ENCODE results near the gene SMIM33.
"Not testable (repeated sequence)": the region's sequence is repeated elsewhere in the genome, so short reads cannot be mapped to it uniquely, and the experiment has no call there.

The SMIM33 gene

DNA sequence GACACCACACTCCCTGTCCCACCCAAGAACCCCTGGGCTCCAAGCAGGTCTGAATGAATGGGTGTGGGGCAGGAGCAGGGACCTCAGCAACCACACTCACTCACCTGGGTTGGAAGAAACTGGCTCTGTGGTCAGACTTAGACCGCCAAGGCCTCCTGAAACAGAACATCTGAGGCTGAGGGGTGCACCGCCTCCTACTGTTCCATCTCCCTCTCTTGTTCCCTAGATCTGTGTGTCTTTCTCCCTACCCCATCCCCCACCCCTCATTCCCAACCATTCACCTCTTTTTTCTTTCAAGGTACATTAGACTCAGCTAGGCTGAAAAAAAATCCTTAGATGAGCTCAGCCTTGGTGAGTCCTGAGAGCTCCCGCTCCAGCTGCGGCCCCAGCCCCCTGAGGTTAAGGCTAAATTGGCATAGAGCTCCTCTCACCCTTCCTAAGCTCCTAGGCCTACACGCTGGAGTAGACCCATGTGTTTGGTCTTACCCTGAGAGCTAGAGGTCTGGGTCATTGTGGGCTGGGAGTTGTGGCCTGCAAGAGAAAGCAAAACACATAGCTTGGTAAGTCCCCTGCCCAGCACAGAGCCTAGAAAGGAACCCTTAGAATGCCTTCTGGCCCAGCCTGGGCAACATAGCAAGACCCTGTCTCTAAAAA is 13.0 kb upstream of the SMIM33 start:
- no peak for FAIRE-seq

DNA sequence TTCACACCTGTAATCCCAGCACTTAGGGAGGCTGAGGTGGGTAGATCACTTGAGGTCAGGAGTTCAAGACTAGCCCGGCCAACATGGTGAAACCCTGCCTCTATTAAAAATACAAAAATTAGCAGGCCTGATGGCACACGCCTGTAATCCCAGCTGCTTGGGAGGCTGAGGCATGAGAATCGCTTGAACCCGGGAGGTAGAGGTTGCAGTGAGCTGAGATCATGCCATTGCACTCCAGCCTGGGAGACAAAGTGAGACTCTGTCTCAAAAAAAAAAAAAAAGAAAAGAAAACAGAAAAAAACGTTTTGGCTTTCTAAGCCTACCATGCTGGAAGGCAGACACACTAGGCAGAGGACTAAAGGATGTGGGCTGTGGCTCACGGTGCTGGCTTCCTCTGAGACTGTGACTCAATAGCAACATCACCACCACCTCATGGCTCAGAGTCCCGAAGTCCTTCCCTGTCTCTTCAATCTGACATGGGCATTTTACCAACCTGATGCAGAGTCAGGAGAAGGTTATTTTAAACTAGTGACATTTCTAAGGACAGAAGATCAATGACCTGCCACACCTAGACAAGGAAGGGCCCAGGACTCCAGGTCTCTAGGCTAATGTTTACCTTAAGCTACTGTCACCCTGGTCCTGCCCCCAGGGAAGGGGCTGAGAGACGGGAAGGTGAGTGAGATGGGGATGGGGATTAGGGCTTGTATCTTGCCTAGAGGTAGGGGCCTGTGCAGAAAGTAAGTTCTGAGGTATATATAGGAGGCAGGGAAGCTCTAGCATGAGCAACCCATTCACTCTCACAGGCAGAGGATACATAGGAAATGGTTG is 12.0 kb upstream of the SMIM33 start:
- no peak for FAIRE-seq

DNA sequence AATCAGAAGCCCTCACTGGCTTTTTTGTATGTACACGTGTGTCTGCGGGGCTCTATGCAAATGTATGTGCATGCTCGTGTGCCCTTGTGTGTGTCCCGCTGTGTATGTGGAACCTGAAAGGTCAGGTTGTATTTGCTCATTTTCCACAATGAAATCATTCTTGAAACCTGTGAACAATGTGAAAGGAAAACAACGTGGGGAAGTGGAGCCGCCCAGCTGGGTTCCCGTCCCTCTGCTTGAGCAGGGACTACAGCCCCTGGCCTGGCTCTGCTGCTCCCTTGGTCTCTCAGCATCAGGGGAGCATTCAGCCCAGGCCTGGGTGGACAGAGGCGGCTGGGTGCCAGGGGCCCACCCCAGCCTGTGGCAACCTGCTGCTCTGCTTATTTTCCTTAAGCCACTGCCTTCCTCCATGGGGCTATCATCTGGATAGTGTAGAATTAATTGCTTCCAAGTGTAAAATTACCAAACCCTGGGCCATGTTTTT is 11.3 kb upstream of the SMIM33 start:
- FAIRE-seq, result no peak

DNA sequence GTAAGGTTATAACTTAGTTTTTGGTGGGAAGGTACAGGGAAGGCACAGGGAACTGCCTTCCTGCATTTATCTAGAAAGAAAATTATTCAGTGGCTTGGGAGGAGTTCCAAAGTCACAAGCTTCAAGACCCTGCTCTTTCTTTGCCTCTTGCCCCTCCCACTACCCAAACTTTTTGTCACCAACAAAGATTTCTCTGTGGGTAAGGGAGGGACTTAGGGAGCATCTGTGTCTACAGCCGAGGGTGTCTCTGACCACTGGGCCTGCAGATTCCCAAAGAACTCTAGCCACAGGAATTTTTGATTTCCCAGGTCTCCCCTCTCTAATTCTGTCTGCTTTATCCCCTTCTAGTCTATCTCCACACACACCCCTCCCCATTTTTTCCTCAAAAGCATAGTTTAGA is 10.3 kb upstream of the SMIM33 start:
- FAIRE-seq, result no peak

DNA sequence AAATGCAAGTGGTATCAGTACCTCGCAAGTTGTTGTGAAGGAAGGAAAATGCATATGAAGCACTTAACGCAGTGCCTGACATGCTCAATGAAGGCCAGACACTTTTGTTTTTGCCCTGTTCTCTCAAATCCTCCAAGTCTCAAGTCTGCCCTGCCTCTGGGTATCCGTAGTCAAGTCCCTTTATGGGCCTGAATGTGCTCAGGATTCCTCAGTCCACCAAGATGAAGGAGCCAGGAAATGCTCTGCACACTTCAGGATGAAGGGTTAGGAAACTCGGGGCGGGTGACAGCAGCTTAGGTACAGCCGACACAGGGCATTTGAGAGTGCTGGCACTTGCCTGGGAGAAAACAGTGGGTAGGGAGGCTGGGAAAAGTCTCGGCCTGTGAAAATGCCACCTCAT is 9.6 kb upstream of the SMIM33 start:
- no peak for FAIRE-seq

DNA sequence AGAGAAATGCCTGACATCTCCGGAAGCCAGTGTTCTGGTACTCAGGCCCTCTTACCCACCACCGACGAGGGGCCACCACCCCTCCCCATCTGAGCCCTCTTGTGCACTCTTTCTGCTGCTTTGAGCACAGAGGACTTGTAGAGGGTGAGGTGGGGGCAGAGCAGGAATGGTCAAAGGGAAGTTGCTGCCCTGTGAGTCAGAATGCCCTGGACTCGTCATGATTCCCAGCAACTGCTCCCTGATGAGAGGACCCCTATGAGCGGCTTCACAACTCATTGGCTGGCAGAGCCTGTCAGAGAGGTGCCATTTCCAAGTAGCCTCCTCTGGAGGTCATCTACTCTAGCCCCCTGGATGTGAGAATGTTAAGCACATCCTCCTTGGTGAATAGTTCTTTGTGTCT is 9.1 kb upstream of the SMIM33 start:
- no peak for FAIRE-seq

DNA sequence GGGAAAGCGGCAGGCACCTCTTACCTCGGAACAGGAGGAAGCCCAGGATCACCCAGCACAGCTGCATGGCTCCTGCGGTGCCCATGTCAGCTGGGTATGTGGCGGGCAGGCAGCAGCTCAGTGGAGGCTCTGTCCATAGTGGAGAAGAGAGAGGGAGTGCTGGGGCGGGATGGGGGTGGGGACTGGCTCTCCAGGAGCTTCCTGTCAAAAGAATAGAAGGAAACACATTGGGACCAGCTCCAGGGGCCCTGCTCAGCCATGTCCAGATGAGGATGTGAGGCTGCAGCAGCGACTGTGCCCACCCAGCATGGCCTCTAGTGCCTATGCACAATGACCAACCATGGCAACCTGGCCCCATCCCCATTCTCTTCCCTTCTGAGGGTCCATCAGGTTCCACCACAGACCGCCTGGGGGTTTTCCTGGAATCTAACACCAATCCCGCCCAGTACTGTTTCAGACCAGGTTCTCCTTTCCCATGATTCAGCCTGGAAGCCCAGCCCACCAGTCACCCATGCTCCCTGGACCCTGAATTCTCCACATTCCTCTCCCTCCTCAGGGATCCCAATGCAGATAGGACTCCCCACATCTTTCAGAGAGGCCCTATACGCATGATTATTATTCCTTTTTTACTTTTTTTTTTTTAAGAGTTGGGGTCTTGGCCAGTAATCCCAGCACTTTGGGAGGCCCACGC is 8.1 kb upstream of the SMIM33 start, which contains the start of gene ECSCR:
Gene ECSCR (minus strand): TSS at position 158 of the 691 bp plus-strand sequence. CDS start 73 bp downstream, at position 85.
- FAIRE-seq, result no peak

DNA sequence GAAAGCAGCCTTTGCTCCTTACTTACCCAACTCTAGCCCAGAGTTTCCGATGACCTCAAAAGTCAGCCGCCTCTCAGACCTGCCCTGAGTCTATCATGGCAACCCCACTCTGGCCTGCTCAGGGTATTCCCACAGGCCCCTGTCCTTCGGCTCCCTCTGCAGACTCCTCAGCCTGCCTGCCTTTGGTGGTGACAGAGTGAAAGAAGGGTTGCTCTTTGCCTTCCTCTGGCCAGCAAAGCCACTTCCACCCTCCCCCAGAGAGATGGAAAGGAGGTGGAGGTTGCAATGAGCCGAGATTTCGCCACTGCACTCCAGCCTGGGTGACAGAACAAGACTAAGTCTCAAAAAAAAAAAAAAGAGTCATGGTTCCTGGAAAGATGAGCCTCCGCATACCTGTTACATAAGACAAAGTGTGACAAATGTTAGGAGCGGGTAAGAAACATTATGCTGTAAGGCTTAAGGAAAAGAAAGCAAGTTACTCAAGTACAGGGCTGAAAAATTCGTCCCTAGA is 2.3 kb upstream of the SMIM33 start:
- no peak for FAIRE-seq

DNA sequence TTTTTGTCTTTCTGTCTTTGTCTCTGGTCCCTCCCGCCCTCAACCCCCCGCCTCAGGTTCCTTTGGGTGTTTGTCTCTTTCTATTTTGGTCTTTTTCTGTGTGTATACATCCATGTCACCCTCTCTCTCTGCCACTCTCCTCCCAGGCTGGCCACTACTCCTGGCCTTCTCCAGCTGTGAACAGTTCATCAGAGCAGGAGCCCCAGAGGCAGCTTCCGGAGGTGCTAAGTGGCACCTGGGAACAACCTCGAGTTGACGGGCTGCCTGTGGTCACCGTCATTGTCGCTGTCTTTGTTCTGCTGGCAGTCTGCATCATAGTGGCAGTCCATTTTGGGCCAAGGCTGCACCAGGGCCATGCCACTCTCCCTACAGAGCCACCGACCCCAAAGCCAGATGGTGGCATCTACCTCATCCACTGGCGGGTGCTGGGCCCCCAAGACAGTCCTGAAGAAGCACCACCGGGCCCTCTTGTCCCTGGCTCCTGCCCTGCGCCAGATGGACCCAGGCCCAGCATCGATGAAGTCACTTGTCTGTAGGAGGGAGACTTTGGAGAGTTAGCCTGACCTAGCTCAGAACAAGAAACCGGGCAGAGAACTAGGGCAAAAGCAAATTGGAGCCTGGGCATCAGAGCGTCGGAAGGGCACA is 1.7 kb downstream of the SMIM33 start:
- FAIRE-seq, result no peak

DNA sequence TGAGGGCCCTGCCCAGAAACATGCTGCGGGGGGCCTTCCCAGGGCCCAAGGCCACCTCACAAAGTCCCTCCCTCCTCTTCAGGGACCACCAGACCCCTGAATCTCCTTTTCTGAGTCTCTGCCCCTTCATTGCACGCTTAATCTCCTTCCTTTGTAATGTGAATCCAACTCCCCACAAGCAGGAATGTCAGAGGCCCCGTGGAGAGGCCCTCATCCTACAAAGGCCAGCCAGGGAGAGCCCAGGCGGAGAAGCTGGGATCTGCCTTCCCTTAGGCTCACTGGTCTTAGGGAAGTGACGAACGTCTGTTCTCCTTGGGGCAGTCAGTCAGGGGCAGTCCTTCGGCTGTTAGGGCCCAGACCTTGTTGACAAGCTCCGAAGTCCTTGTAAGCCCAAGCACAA is 2.3 kb downstream of the SMIM33 start:
- FAIRE-seq, result no peak

DNA sequence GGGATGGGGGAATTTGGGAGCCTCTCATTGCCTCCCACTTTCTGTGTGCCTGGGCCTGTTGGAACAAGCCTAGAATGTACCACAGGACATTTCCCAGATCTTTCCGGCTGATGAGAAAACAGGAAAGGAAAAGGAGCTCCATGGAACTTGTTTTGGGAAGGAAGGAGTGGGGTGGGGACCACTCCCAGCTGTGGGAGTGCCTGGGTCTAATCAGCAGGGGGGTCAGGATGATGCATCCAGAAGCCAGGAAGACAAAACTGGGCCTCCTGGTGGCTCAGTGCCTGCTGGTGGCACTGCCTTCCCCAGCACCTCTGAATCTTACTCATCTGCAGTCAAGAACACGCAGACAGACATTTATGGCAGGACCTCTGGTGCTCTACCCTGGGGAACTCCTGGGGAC is 2.8 kb downstream of the SMIM33 start:
- no peak for FAIRE-seq

DNA sequence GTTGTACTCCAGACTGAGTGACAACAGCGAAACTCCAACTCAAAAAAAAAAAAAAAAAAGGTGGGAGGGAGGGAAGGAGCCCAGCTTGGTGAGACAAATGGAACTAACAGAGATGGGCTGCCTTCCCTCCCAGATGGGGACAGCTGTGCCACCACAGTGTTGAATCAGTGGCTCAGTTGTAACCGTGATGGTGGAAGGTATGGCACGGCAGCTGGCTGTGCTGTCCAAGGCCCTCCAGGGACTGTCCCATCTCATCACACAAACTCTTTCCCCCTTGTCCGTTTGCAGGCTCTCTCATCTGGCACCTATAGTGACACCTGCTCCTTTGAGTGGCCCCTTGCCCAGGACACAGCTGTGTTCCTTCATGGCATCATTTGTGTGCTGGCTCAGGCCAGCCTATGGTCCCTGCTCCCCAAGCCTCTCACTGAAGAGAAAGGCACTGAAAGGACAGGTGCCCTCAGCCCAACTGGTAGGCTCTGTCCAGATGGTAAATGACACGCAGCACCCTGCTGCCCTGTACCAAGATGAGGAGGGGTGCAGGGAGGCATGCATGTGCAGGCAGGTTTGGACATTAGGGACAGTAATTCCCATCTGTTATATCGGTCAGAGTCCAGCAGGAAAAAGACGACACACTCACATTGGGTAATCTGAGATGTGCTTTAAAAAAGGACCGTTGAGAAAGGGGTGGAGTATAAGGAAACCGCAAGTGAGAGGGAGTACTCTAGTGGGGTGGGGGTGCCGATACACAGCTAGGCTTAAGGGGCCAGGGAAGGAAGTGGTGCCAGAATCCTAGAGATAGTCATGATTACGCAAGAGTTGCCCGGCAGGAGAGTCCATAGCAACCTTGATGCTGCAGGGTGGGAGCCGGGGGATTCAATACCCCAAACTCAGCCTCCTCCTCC is 4.3 kb downstream of the SMIM33 start:
- FAIRE-seq, result no peak

DNA sequence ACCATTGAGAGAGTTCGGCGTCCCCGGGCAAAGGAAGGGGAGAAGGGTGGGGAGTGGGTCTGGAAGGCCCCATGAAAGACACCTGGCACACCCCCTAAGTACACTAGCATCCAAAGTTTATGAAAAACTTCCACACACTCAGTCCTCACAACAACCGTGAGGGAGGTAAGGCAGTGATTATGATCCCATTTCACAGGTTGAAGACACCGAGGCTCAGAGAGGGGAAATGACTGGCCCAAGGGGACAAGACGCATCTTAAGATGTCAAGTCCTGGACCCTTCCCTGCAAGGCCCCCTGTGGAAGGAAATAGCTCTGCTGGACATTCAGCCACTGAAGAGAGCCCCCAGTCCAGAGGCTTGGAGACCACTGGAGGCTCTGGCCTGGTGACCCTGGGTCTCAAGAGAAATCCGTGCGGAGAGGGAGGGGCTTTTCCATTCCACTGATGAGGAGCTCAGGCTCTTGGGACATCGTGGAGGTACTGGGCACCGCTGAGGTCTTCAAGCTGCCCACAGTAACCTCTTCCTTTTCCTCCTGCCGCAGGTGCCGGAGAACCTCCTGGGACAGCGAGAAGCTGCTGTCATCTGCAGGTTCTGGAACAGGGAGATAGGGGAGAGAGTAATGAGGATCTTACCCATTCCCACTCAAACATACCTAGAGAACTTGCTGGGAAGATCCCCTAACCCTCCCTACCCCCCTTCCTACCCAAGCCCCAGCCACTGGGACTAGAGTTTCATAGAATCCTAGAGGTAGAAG is 5.2 kb downstream of the SMIM33 start:
- FAIRE-seq, result no peak

DNA sequence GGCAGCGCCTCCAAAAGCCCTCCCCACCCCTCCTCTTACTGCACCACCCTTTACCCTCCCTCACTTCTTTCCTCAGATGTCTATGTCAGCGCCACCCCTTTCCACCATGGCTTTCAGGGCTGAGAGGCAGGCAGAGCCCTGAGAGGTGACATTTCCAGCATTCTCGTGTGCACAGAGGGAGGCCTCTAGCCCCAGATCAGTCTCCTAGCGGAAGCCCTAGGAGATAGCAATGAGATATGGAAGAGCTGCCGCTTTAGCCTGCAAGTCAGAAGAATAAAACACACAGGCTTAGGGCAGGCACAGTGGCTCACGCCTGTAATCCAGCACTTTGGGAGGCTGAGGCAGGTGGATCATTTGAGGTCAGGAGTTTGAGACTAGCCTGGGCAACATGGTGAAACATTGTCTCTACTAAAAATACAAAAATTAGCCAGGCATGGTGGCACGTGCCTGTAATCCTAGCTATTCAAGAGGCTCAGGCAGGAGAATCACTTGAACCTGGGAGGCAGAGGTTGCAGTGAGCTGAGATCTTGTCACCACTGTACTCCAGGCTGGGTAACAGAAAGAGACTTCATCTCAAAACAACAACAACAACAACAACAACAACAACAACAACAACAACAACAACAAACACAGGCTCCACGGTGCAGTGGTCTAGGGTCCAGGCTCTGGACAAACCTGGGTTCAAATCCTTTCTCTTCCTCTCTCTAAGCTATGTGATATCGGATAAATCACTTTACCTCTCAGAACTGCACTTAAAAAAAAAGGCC is 8.0 kb downstream of the SMIM33 start:
- not testable (repeated sequence) for FAIRE-seq

DNA sequence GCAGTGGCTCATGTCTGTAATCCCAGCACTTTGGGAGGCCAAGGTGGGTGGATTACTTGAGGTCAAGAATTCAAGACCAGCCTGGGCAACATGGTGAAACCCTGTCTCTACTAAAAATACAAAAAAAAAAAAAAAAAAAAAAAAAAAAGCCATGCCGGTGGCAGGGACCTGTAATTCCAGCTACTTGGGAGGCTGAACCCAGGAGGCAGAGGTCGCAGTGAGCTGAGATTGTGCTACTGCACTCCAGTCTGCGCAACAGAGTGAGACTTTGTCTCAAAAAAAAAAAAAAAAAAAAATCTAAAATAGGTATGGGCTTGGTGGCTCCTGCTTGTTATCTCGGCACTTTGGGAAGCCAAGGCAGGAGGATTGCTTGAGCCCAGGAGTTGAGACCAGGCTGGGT is 8.9 kb downstream of the SMIM33 start:
- not testable (repeated sequence) for FAIRE-seq

DNA sequence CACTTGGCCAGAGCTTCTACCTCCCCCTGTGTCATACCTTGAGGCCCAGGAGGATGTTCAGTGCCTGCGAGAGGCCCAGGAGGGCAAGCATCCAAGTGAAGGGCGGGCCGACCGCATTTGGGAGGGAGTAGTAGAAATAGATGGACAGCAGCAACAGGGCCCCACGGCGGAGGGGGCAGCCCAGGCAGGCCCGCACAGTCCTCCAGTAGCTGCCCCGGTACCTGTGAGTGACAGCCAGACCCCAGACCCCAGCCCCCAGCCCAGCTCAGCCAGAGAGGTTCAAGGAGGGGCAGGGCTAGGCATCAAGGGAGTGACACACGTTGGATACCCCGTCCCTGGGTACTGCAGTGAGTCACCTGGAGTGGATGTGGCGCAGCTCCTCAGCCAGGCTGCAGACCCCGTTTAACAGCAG is 10.3 kb downstream of the SMIM33 start:
- no peak for FAIRE-seq

DNA sequence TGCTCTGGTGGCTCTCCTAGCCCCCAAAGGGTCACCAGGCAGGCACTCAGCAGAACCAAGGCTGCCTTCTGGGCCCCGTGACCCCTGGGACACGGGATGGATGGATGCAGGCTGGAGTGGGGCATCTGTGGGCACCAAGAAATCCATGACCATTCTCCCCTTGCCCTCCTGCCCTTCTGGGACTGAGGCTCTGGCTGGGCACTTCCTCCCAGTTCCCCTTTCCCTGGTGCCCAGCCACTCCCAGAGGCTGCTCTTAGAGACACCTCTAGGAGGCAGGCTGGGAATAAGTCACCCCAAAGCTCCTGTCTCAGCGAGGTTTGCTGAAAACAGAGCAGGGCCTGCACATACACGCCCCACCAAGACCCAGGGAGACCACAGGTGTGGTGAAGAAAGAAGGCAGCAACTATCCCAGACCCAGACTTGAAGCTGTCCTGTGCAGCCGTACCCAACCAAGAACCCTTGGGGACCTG is 10.8 kb downstream of the SMIM33 start:
- FAIRE-seq, result no peak

DNA sequence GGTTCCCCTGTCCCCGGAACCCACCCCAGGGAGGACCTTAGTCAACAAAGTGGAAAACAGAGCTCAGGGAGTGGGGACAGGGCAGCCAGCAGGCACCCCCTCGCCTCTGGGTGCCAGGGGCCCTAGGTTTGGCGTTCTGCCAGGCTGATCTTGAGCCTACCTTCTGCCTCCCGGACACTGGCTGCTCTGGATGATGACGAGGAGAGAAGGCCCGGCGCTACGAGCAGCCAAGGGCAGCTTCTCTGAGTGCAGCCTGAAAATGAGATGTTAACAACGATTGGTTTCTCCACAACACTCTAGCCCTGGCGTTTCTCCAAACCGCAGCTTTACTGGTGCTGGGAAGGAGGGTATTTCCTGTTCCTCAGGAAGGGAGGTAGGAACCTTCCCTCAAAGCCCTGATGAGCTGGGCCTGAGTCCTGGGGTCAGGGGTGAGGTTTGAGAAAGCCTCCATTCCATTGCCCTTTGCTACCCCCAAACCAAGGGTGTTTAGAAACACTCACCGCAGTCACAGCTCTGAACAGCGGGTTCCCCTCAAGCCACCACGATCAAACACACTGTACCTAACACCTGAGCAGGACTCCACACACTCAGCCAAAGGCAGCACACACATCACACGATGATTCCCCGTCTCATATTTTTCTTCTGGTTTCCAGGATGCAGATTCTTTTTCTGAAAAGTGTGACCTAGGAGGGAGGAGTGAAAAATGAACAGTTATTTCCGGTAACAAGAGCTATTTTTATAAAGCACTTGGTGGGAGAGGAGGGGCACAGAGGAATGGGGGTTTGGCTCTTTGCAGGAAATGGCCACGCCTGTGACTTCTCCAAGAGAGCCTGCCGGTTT is 11.5 kb downstream of the SMIM33 start, which contains the start of gene STING1:
Gene STING1 (minus strand): TSS at position 709 of the 840 bp plus-strand sequence. CDS start 1,054 bp downstream, outside the sequence.
- FAIRE-seq, result no peak

DNA sequence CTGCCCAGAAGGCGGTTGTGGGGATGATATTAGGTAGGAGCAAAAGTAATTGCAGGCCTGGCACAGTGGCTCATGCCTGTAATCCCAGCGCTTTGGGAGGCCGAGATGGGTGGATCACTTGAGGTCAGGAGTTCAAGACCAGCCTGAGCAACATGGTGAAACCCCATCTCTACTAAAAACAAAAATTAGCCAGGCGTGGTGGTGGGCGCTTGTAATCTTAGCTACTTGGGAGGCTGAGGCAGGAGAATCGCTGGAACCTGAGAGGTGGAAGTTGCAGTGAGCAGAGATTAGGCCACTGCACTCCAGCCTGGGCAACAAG is 12.0 kb downstream of the SMIM33 start:
- FAIRE-seq, result not testable (repeated sequence)
